GM21528 (cell line): ENCODE measurements around the gene IGSF5.
"Not testable (repeated sequence)": the region's sequence is repeated elsewhere in the genome, so short reads cannot be mapped to it uniquely, and the experiment has no call there.

Experiments
- ATAC-seq: cut with Tn5 transposase; IDR thresholded peaks from one replicate; pipeline ENCODE4 v1.9.1; 2021; ENCODE audit warnings: mild to moderate bottlenecking, moderate library complexity; ENCODE audit not compliant: unreplicated experiment, low FRiP score

IGSF5 gene

DNA sequence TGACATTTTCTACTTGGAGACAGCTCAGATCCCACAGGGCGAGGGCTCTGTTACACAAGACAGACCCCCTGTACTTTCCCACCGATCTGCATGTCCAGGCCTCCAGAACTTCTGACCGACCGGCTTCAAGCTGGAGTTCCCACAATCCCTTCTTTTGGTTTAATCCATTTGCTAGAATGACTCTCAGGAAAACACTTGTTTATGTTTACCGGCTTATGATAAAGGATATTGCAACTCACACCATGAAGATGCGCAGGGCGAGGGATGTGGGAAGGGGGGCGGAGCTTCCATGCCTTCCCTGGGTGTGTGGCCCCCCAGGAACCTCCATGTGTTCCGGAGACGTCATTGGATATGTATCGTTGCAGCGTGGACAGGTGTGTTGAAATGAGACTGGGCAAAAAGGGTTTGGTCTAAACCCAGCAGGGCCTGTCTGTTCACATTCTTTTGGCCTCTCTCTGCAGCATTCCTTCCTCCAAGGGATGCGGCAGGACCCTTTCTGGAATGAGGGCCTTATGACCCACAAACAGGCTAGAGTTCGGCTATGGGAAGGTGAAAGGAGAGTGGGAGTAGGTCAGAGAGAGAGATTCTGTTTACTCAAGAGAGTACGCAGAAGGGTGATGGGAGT, 7.5 kb upstream of the IGSF5 start:
- ATAC-seq, result no peak

DNA sequence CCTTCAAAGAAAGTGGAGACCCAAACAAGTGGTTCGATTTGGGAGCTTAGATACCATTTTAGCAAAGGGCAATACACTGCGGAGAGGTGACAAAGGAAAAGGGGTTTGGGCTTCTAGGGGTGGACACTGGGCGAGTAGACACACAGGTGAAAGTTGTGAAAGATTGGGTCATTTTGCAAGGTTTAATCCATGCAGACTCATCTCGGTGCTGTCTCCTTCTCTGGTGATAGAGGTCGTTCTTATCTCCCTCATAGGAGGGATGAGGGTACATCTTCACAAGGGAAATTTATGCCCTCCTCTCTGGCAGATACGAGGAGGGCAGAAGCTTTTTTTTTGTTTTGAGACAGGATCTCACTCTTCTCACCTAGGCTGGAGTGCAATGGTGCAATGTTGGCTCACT, 6.4 kb upstream of the IGSF5 start:
- no peak for ATAC-seq

DNA sequence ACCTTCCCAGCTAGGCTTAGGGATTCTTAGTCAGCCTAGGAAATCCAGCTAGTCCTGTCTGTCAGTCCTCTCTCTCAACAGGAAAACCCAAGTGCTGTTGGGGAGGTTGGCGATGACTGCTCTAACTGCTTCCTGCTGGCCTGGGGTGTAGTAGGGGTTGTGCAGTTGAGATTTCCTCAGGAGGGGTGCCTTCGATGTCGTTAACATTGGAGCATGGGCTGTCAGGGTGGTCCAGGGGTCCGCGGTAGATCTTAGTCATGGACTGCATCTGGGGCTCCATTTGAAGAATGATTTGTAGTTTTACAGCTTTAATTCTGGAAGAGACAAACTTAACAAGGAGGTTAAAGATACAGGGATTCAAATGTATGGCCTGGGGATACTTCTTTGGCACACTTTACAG, 5.5 kb upstream of the IGSF5 start:
- ATAC-seq, result not testable (repeated sequence)

DNA sequence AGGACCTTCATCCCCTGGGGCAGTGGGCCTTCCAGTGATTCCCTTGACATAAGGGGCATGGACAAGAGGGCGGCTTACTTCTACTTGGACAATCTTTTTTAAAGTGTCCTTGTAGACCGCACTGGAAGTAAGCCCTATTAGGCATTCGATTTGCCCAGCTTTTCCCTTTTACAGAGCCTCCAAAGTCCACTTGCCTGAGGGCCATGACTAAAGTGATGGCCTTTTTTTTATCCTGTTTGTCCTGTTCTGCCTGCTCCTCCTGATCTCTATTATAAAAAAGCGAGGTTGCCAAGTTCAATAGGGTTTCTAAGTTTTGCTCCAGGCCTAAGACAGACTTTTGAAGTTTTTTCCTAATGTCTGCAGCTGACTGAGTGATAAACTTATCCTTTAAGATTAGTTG, 2.4 kb upstream of the IGSF5 start:
- ATAC-seq, result not testable (repeated sequence)

GRCh38 chr21:39745332-39745731, 349 bp downstream of the IGSF5 start:
- not testable (repeated sequence) for ATAC-seq

- no peak for ATAC-seq
Observed at GRCh38 chr21:39750670-39751069, 5.7 kb downstream of the IGSF5 start.

DNA sequence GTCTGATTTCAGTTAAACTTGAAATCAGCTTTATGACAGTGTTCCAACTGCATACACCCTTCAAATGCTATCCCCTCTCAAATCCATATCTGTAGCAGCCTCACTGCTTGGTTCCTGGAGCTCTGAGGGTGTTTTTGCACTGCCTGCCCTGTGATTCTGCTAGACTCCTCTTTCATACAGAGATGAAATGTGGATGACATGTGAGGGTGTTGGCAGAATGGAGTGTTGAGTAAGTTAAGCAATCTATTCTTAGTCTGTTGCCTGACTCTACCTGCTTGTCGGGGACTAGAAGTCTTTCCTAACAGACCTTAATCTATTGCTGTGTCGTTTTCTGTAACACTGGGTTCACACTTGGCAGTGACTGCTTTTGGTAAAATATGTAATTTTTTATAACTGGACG, 9.8 kb downstream of the IGSF5 start:
- no peak for ATAC-seq

- no peak for ATAC-seq
Observed at GRCh38 chr21:39756285-39756684, 11.3 kb downstream of the IGSF5 start.

DNA sequence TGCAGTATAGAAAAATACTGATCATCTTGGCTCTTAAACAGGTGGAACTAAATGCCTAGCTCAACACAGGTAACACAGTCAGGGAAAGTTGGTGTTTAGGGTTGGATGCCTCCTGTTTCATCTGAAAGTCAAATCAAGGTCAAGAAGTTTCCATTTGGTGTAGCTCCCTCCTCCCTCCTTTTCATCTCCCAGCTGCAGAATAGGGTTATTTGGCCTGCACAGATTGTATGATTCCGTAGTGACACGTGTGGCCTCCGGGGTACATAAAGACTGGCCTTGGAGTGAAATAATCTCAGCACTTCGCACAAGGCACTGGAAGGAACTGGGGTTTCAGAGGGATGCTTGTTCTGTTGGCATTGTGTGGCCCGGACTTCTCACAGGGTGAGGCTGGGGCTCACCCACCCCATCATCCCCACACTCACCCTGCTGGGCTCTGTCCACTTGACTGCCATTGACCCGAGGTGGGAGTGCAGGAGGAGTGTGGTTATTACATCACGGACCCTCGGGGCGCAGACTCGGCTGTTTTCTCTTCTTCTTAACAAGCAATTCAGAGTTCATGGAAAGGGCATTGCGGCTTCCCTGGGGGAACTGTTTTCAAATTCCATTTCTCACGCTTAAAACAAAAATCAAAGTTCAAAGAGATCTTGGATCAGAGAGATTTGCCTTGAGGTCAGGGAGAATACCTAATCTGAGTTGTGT, 18.4 kb downstream of the IGSF5 start:
- no peak for ATAC-seq

DNA sequence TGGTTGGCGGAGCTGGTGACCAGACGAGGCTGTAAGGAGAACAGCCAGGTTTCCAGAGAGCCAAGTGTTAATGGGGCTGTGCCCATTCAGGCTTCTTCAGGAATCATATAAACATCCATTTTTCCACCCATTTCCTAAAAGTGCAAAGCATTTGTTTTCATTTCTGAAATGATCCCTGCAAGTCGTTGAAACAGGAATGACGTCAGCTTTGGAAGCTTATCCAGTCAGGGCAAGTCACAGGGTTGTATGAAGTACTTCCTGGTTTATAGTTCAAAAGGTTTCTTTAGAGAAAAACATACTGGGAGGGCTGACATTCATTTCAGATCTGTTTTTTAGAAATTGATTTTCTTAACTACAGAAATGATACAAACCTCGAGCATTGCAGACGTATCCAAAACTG, 29.2 kb downstream of the IGSF5 start:
- no peak for ATAC-seq

DNA sequence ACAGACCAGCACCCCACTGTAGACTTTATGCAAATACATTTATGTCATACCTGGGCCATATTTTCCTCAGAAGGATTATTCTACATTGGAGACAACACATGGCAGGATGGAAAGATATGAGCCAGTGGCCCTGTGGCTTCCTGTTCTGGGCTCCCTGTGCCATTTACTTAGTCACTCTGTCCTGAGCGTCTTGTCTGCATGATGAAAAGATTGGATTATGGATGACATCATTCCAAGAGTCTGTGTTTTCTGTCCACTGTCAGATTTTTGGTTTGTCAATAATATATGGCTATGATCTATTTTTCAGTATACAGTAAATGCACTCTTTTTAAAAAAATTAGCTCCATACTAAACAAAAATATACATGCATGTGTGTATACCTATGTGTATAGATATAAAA, 30.8 kb downstream of the IGSF5 start:
- no peak for ATAC-seq

DNA sequence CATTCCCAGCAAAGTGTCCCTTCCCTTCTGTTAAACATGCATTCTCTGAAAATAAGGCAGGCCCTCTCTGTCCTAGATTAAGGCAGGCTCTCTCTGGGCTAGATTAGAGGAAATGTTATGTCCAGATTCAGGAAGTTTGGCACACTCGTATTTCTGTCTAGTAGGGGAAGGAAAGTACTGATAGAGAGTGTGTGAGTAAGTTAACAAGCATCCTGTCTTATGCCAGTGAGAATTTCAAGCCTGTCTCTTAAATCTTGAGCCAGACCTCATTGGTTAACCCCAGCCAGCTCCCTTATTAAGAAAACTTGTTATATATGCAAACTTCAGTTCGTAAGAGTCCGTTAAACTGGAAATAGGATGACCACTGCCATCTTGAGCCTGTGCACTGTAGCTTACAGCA, 31.6 kb downstream of the IGSF5 start:
- ATAC-seq, result no peak

GRCh38 chr21:39781331-39781730, 36.3 kb downstream of the IGSF5 start:
- no peak for ATAC-seq

- no peak for ATAC-seq
Observed at GRCh38 chr21:39788383-39788782, 43.4 kb downstream of the IGSF5 start.

- no peak for ATAC-seq
Observed at GRCh38 chr21:39796466-39796865, 51.5 kb downstream of the IGSF5 start.

DNA sequence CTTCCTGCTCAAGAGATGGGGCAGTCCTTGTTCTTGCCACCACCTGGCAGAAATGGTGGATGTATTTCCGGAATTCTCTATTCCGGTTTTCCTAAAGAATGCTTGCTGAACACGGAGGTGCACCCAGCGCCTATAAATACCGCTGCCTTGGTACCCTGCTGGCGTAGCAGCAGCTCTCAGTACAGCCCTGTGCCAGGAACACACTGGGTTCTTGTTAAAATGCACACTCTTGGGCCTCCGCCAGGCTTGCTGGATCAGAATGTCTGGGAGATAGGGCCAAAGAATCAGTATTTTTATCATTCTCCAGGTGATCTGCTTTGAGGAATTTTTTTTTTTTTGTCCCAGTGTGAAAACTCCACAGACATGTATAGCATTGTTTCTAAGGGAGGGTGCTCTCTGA, 54.2 kb downstream of the IGSF5 start:
- ATAC-seq, result no peak

GRCh38 chr21:39800311-39800710, 55.3 kb downstream of the IGSF5 start:
- no peak for ATAC-seq

DNA sequence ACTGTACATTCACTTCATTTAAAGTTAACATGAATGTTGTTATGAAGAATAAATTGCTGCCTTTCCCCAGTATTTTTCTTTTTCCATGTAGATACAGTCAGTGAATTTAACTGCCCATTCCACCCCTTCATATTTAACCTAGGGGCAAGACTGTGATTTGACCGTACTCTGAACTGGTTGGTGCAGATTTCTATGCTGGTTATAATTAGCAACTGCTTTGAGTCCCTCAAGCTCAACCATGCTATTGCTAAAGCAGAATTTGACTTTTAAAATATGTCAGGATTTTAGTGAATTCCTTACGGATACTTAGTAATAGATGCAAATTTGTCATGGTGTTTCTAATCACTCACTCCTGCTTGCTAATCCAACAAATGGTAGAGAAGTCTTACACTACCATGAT, 57.2 kb downstream of the IGSF5 start:
- ATAC-seq, result no peak

- no peak for ATAC-seq
Observed at GRCh38 chr21:39803393-39803792, 58.4 kb downstream of the IGSF5 start.

DNA sequence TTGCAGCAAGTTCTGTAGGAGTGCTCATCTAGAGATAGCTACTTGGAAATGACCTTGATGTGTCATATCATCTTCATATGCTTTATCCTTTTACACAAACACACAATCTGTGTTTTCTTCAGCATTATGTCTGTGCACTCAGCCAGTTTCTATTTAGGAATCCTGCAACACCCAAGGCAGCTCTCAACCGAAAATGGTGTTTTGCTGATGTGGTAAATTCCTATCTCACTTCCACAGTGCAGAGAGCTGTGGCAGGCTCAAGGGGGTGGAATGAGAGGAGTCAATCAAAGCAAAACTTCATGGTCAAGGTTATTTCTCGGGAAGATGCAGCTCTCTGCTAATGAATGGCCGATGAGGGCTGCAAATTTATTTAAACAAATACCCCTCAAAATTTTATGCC, 59.3 kb downstream of the IGSF5 start:
- ATAC-seq, result no peak

- ATAC-seq, result no peak
Observed at GRCh38 chr21:39805983-39806382, 61.0 kb downstream of the IGSF5 start.

DNA sequence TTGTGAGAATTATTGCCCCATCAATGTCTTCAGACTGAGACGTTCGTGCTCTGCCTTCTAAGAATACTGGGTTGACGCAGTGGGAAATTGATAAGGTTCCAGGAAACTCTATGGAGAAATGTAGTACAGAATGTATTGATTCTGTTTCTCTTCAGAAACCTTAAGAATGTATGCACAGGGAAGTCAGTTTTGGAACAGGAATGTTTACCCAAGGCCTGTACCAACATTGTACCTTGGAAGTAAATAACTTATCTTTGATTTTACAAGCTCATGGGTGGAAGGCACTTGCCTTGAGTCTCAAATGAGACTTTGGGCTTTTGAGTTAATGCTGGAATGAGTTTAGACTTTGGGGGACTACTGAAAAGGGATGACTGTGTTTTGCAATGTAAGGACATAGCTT, 62.8 kb downstream of the IGSF5 start:
- no peak for ATAC-seq
